Type B pancreatic cell (in vitro differentiated cells): Measurements from ENCODE around the gene GSC. TPM values are rescaled to one million over a fixed set of nuclear protein-coding genes. Genes with fewer than 3 reads are reported as not detected.

ENCODE experiments used
- DNase-seq: peaks from one replicate; pipeline ENCODE4 v3.0.0; 2021; ENCODE audit warnings: mixed read lengths; ENCODE audit not compliant: unreplicated experiment; ENCODE audit errors: extremely low spot score
- H3K27ac Mint-ChIP-seq: 2 replicates; pipeline ENCODE4 v1.8.0; 2021; ENCODE audit warnings: mild to moderate bottlenecking, mixed read lengths
- H3K27me3 Mint-ChIP-seq: 2 replicates; pipeline ENCODE4 v1.8.0; 2021; ENCODE audit warnings: mixed read lengths
- H3K36me3 Mint-ChIP-seq: 2 replicates; pipeline ENCODE4 v1.8.0; 2021; ENCODE audit warnings: mixed read lengths
- H3K4me1 Mint-ChIP-seq: one replicate; pipeline ENCODE4 v1.8.0; 2021; ENCODE audit warnings: mixed read lengths; ENCODE audit not compliant: unreplicated experiment
- H3K4me3 Mint-ChIP-seq: 2 replicates; pipeline ENCODE4 v1.8.0; 2021; ENCODE audit warnings: mild to moderate bottlenecking, mixed read lengths
- H3K9me3 Mint-ChIP-seq: 2 replicates; pipeline ENCODE4 v1.8.0; 2021; ENCODE audit warnings: mixed read lengths
- total RNA-seq: library from RNA; stranded (reverse); gene quantifications from 2 replicates; pipeline ENCODE4 v1.2.1, GENCODE V29; 2021; ENCODE audit warnings: low replicate concordance
- TF ChIP-seq, protein P1 (sequence below): fragments of 200-600 bp; sonication (generic); conservative IDR thresholded peaks from 2 replicates; pipeline ENCODE4 v1.5.0; 2021; ENCODE audit warnings: antibody characterized with exemption, mild to moderate bottlenecking

GSC gene
- total RNA-seq, 1 donor from 2014 or later, result 16.2 TPM

DNA sequence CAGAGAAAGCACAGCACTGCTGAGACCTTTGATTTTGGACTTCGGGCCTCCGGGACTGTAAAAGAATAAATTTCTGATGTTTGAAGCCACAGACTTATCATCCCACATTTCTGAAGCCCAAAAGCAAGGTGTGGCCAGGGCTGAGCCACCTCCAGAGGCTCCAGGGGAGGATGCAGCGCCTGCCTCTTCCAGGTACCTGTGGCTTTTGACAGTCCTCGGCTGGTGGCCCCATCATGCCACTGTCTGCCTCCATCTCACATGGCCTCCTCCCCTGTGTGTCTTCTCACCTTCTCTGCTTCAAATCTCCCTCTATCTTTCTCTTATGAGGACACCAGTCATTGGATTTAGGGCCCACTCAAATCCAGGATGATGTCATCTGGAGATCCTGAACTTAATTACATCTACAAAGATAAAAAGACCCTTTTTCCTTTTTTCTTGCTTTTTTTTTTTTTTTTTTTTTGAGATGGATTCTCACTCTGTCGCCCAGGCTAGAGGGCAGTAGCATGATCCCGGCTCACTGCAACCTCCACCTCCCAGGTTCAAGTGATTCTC lies 15.4 kb downstream of the GSC start:
- no peaks in the 10 kb centered on the region for H3K36me3 Mint-ChIP-seq
- no peak for DNase-seq
- H3K9me3 Mint-ChIP-seq, result no peaks in the 10 kb centered on the region
- no peak overlapping the region for H3K4me3 Mint-ChIP-seq
- H3K4me1 Mint-ChIP-seq, result peaks cover 19% of the 10 kb centered on the region
- H3K27me3 Mint-ChIP-seq, result peaks cover 38% of the 10 kb centered on the region
- TF ChIP-seq, protein P1, sequence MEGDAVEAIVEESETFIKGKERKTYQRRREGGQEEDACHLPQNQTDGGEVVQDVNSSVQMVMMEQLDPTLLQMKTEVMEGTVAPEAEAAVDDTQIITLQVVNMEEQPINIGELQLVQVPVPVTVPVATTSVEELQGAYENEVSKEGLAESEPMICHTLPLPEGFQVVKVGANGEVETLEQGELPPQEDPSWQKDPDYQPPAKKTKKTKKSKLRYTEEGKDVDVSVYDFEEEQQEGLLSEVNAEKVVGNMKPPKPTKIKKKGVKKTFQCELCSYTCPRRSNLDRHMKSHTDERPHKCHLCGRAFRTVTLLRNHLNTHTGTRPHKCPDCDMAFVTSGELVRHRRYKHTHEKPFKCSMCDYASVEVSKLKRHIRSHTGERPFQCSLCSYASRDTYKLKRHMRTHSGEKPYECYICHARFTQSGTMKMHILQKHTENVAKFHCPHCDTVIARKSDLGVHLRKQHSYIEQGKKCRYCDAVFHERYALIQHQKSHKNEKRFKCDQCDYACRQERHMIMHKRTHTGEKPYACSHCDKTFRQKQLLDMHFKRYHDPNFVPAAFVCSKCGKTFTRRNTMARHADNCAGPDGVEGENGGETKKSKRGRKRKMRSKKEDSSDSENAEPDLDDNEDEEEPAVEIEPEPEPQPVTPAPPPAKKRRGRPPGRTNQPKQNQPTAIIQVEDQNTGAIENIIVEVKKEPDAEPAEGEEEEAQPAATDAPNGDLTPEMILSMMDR, result no peak
- no peak overlapping the region for H3K27ac Mint-ChIP-seq

DNA sequence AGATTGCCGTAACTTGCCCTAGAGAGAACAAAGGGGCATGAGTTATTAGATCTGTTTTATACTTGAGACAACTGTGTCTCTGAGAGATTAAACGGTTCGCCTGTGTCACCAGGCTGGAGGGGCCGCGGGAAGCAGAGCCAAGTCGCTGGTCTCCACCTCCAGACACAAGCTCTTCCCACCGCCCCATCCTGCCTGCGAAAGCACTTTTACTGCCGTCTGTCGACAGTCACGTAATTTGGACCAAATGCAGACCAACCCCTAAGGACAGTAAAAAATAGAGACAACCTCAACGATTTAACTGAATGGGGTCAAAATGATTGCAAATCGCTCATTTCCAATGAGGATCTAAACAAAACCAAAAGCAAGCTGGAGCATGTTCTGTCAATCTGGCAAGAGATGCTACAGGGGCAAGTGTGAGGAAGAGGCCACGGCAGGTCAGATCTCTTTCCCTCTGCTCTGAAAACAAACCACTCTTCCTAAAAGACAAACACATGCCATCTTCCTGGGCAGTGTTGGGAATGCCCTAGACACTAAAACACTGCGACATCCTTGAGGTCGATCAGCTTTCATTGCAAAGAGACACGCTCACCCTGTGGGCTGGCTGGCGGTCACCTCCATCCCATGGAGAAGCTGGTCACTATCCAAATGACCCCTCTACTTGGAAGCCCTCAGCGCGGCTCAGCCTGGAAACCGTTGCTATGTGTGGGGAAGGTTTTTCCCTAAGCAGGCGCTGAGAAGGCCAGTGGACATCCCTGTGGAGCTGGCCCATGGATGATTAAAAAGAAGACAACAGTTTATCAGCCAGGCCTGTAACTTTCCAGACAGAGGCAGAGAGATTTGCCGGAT lies 17.1 kb downstream of the GSC start:
- H3K27me3 Mint-ChIP-seq, result peaks cover 30% of the 10 kb centered on the region
- H3K27ac Mint-ChIP-seq, result no peak overlapping the region
- no peaks in the 10 kb centered on the region for H3K36me3 Mint-ChIP-seq
- TF ChIP-seq, protein P1, result no peak
- H3K4me1 Mint-ChIP-seq, result peaks cover 28% of the 10 kb centered on the region
- no peak overlapping the region for H3K4me3 Mint-ChIP-seq
- H3K9me3 Mint-ChIP-seq, result no peaks in the 10 kb centered on the region
- DNase-seq, result no peak

DNA sequence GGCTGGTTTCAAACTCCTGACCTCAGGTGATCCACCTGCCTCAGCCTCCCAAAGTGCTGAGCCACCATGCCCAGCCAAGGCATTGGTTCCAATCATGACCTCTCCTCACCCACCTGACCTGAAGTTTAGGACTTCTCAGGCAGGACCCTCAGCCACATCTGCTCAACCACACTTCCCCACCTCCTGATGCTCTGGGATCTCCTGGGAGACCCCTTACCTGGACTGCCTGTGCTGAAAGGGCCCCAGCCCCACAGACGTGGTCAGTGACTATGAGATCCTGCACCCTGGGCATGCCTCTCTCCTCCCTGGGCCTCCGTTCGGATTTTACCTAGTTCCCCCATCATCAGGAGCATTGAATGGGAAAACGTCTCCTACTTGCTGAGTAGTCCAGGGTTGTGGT lies 18.0 kb downstream of the GSC start:
- H3K9me3 Mint-ChIP-seq, result no peaks in the 10 kb centered on the region
- no peaks in the 10 kb centered on the region for H3K36me3 Mint-ChIP-seq
- no peak for DNase-seq
- no peak overlapping the region for H3K4me3 Mint-ChIP-seq
- peaks cover 27% of the 10 kb centered on the region for H3K27me3 Mint-ChIP-seq
- peaks cover 31% of the 10 kb centered on the region for H3K4me1 Mint-ChIP-seq
- H3K27ac Mint-ChIP-seq, result no peak overlapping the region
- TF ChIP-seq, protein P1, result no peak

DNA sequence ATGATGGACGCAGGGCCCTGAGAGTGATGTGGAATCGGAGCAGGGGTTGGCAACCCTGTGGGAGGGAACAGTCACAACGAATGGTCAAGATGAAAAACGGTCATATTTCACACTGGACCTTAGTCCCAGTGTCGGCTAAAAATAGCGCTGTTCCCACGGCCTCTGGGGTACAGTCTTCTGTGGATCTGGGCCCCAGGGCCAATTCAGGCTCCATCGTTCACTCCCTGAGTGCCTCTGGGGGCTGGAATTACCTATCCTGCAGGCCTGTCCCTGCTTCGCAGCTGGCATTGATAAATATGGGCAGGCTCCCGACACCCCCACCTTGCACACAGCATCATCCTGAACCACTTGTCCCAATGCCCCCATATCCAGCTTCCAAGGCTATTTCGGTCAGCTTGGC lies 18.6 kb downstream of the GSC start:
- no peaks in the 10 kb centered on the region for H3K36me3 Mint-ChIP-seq
- H3K4me3 Mint-ChIP-seq, result no peak overlapping the region
- TF ChIP-seq, protein P1, result no peak
- peaks cover 25% of the 10 kb centered on the region for H3K4me1 Mint-ChIP-seq
- H3K9me3 Mint-ChIP-seq, result no peaks in the 10 kb centered on the region
- H3K27ac Mint-ChIP-seq, result no peak overlapping the region
- H3K27me3 Mint-ChIP-seq, result peaks cover 23% of the 10 kb centered on the region
- DNase-seq, result no peak

DNA sequence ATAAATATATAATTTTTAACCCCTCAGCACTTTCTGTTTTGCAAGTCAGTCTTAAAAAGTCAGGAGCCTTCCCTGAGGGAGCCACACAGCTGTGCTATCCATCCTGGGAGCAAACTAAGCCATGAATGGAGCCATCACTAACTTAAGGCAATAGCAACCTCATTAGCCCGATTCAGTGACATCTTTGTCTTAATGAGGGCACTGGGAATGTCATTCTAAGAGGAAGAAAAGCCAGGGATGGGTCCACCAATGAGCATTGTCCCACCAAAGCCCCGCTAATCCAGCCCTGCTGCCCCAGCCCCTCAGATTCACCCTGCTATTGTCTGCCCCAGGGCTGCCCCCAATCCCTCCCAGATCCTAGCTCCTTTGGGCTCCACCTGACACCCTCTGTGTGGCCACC lies 19.5 kb downstream of the GSC start:
- Mint-ChIP-seq H3K9me3 (no peaks in the 10 kb centered on the region), H3K27ac (no peak overlapping the region), H3K36me3 (no peaks in the 10 kb centered on the region), H3K27me3 (peaks cover 22% of the 10 kb centered on the region), H3K4me1 (peaks cover 24% of the 10 kb centered on the region), H3K4me3 (no peak overlapping the region)
- DNase-seq, result no peak
- TF ChIP-seq, protein P1, result no peak
